GM19397 (cell line): ENCODE results near the gene PCGF3.
A peak's percentile ranks its signal among the peaks of the same experiment; 100 is the strongest.

Experiments
- ATAC-seq: cut with Tn5 transposase; IDR thresholded peaks from one replicate; pipeline ENCODE4 v1.9.1; 2021; ENCODE audit warnings: mild to moderate bottlenecking, moderate library complexity; ENCODE audit not compliant: unreplicated experiment

Gene PCGF3, protein sequence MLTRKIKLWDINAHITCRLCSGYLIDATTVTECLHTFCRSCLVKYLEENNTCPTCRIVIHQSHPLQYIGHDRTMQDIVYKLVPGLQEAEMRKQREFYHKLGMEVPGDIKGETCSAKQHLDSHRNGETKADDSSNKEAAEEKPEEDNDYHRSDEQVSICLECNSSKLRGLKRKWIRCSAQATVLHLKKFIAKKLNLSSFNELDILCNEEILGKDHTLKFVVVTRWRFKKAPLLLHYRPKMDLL

DNA sequence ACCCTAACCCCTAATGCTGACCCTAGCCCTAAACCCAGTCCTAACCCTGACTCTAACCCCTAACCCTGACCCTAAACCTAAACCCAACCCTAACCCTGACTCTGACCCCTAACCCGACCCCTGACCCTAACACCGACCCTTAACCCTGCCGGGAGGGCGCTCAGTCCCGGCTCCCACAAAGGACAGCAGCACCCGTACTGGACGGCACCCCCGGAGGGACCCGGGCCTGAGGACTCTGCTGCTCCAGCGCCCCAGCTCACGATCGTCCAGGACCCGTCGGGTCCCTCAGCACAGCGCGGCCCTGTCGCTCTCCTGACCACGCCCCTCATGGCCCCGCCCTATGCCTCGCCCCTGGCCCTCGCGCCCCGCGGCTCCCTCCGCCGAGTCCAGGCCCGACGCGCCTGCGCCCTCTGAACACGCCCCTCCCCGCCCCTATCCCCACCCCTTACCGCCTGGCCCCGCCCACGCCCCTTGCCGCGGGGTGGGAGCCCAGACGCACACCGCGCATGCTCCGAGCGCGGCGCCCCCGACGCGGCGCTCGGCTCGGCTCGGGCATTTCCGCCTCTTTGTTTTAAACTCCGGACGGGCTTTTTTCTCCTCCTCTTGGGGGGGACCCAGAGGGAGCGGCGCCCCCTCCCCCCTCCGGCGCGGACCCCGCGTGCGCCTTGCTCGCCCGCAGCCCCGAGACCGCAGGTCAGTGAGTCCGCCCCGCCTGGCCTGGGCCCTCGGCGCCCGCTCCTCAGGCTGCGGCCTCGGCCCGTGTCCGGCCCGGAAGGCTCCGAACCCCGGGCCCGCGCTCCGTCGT, at the start of gene PCGF3:
PCGF3 (plus strand) TSS at position 555 of the 805 bp plus-strand sequence. CDS start 27,849 bp downstream, outside the sequence.
- peak; percentile 91 for ATAC-seq

DNA sequence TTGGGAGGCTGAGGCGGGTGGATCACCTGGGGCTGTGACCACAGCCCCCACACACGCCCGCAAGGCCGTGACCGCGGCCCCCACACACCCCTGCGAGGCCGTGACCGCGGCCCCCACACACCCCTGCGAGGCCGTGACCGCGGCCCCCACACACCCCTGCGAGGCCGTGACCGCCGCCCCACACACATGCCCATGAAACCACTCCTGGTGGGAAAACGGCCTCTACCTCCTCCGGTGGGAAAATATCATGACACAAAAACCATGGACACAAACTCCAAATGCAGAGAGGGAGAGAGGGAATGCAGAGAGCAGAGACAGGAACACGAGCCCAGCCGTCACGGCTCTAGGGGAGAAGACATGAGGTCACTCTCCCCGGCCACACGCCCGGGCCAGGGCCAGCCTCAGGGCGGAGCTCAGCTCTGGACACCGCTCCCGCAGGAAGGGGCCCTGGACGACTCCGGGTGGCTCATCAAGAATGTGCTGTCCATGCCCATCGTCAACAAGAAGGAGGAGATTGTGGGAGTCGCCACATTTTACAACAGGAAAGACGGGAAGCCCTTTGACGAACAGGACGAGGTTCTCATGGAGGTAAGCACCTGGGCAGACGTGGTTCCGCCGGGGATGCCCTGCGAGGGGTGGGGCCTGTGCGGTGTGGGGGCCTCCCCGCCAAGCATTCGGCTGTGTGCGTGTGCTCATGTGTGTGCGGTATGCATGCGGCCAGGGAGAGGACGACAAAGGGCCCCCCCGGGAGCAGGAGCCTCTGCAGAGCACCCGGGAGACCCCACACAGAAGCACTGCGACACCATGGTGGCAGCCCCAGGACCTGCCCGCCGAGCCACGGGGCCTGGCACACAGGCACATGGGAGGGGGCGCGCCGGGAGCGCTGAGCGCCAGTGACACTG, 48.9 kb upstream of the PCGF3 start:
- no peak for ATAC-seq

GRCh38 chr4:657338-657833, 48.2 kb upstream of the PCGF3 start:
- no peak for ATAC-seq

GRCh38 chr4:657834-658667, 47.6 kb upstream of the PCGF3 start:
- no peak for ATAC-seq

DNA sequence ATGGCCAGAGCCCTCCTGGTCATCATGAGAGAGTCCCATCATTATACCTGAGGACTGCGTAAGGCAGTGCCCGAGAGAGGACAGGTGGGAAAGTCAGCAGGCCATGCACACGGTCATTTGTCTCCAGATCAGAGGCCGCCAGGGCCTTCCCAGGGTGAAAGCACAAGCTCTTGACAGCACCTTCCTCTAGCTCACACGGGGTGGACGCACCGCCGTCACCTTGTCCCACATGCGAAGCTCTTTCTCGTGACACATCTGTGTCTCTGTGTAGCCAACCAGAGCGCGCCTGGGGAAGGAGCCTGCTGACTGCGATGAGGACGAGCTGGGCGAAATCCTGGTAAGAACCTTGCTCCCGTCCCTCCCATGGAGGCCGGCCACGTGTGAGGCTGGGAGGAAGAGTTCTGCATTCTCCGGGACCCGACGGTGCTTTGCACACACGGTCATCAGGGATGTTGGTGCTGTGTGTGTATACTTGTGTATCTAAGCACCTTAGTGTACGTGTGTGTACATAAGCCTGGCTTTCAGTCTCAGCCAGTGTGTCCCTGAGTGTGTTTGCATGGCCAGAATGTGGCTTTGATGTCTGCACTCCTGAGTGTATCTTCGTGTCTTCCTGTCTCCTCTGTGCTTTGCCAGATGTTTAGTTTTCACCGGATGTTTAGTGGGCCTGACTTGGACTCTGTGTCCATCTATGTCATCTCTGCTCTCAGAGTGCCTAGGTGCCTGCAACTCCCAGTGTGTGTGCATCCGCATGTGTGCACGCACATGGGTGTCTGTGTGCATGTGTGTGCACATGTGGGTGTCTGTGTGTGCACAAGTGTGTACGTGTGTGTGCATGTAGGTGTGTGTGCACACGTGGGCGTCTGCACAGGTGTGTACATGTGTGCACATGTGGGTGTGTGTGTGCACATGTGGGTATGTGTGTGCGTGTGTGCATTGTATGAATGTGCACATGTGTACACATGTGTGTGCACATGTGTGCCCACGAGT, 46.7 kb upstream of the PCGF3 start:
- no peak for ATAC-seq

GRCh38 chr4:659851-660250, 45.8 kb upstream of the PCGF3 start:
- no peak for ATAC-seq

- no peak for ATAC-seq
Measured at GRCh38 chr4:660401-660800, 45.2 kb upstream of the PCGF3 start.

DNA sequence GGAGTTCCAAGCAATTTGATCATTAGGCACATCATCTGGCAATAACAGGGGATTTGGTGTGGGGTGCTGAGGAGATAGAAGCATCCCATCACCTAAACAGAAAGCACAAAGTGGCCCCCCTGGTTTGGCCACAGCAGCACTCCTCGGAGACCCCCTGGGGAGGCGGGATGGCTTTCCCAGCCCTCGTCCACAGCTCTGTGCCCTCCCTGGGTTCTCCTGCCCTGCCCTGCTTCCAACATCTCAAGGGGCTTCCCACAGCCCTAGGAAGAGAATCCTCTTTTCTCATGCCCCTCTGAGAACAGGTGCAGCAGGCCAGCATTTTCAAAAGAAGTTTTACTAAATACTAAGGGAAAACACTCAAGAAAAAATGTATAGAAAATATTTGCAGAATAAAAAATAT, 44.4 kb upstream of the PCGF3 start:
- no peak for ATAC-seq

DNA sequence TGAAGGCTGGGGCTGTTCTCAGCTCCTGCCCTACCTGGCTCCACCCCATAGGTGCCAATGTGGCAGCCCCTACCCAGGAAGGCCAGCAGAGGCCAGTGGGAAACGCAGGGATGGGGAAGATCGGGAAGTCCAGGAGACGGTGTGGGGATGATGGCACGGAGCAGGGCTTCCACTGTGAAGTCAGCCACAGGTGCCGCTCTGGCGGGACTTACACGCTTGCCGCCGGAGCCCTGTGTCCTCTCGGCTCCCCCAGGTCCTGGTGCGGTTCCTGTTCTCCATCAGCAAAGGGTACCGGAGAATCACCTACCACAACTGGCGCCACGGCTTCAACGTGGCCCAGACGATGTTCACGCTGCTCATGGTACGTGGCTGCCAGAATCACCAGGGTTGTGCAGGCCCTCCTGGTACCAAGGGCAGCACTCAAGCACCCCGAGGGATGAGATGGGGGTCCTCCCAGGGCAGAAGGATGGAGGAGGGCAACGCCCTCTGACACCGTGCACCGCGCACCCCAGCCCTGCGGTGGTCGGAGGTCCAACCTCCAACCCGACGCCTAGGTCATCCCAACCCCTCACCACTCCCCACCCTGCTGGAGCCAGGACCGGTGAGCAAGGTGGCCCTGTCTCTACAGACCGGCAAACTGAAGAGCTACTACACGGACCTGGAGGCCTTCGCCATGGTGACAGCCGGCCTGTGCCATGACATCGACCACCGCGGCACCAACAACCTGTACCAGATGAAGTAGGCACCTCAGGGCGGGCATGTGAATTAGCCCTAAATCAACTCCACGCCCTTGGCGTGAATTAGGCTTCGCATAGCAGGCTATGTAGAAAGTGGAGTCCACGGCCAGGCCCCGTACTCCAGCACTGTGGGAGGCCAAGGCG, 43.5 kb upstream of the PCGF3 start:
- no peak for ATAC-seq

- ATAC-seq, result no peak
Measured at GRCh38 chr4:663046-663437, 42.6 kb upstream of the PCGF3 start.

DNA sequence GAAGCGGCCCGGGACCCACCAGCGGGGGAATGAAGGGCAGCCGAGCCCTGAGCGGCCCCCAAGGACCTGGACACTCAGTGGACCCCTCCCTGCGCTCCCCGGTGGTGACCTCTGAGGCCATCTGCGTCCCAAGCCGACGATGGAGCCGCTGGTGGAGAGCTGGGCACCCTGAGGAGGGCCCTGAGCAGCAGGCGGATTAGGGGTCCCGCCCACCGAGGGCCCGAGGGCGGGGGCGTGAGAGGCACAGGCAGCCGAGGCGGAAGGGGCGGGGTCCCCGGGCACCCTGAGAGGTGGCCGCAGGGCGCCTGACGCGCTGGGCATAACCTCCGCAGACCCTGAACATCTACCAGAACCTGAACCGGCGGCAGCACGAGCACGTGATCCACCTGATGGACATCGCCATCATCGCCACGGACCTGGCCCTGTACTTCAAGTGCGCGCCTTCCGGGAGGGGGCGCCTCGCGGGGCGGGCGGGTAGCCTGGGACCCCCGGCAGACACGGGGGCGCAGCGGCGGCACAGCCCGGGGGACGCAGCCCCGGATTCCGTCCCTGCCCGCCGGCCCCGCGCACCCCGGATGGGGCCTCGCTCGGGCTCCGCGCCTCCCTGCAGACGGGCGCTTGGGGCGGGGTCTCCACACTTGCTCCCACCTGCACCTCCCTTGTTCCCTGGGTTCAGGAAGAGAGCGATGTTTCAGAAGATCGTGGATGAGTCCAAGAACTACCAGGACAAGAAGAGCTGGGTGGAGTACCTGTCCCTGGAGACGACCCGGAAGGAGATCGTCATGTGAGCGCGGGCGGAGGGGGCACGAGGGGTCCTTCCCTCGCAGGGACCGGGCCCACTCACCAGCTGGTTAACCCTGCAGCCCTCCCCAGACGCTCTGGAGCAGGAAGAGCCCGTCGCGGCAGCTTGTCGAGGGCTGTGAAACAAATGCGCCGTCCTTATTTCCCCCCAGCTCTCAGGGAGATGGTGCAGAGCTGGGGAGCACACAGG, 41.9 kb upstream of the PCGF3 start:
- ATAC-seq, result peak; percentile 57

DNA sequence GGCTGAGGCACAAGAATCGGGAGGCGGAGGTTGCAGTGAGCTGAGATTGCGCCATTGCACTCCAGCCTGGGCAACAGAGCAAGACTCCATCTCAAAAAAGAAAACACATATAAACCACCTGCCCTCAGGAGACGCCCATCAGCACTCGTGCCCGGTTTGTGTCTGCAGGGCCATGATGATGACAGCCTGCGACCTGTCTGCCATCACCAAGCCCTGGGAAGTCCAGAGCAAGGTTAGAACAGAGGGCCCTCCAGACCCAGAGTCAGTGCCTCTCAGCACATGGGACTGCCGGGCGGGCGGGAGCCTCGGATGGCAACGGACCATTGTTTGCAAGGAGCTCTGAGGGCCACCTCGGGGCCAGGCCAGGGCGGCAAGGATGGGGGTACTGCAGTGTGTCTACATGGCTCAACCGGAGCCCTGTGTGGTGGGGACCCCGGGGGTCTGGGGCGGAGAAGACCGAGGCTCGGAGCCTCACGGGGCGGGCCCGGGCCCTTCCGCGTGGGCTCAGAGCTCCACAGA, 40.9 kb upstream of the PCGF3 start:
- ATAC-seq, result no peak

GRCh38 chr4:665381-665750, 40.3 kb upstream of the PCGF3 start:
- ATAC-seq, result no peak

DNA sequence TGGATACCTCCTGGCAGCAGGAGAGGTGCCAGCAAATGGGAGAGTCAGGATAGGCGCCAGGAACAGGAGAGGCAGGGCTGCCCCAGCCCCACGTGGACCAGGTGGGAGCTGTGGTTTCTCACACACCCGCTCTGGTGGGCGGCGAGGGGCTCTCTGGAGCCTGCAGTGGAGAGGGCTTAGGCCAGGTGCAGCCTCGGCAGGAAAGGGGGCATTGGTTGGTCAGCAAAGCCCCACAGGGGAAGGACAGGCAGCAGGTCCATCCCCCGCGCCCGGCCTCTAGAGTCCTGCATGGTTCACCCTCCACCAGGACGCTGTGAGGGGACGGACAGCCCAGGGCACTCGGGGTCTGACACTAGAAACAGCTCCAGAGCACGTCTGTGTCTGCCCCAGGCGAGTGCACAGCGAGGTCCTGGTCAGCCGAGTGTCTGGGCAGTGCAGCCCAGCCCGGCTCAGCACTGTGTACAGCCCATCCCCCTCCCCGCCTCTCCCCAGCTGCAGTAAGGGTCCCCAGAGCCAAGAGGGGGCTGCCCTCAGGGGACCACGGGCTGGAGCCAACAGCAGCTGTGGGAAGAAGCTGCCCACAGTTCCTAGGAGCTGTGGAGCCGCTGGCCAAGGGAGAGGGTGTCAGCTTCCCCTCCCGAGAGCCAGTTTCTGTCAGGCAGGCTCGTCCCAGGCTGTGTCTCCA, 39.7 kb upstream of the PCGF3 start:
- no peak for ATAC-seq

DNA sequence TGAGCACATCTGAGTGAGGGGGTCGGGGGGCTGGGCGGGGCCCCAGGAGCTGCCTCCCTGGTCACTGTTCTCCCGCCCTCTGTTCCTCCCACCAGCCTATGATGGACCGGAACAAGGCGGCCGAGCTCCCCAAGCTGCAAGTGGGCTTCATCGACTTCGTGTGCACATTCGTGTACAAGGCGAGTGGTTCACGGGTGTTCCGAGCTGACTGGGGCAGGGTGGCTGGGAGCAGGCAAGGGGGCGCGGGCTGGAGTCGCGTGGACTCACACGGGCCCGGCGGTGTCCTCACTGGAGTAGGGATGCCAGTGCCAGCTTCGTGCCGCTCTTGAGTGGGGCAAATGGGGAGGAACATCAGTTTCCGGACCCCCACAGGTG, 39.2 kb upstream of the PCGF3 start:
- no peak for ATAC-seq

GRCh38 chr4:666822-667544, 38.6 kb upstream of the PCGF3 start:
- no peak for ATAC-seq
